ENCODE results near the gene CFAP73. TPM values are rescaled to one million over a fixed set of nuclear protein-coding genes. Genes with fewer than 3 reads are reported as not detected.
A peak's percentile ranks its signal among the peaks of the same experiment; 100 is the strongest.

CFAP73 gene
- total RNA-seq, 1 experiment from 2014 or later, result not detected

DNA sequence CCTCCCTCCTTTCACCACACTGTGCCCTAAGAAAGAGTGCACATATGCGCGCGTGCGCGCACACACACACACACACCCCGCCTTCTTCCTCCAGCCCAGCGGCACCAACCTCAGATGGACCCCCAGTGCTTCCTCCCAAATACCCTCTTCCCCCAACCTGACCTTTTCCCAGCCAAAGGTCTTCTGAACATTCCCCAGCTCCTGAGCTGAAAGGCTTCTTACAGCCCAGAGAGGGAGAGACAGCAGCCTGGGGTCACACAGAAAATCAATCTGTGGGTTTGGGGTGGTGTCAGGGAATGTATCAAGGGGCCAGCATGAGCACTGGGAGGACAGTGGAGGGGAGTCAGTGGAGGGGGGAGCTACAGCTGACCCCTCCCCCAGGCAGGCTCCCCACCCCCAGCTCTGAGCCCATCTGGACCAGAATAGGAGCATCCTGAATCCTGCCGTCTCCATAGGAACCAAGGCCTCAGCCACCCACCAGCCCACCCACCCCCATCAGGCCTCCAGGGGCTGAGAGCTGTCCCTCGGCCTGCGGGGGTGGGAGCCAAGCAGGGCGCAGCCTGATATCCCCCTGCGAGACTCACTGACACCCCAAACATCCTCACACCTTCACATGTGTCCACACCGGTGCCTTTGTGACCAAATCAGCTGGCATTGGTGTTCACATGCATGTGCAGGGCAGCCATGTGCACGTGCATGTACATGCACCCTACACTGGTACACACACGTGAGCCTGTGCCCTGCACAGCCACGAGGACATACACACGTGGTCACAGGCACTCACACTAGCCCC, 19.7 kb upstream of the CFAP73 start:
- ChIA-PET CTCF (interaction anchor here (0.6 to 1.0 kb wide), 2 partner anchors 11 to 23 kb away, joined by 3 to 4 read pairs; no protein-coding TSS in a partner anchor), POLR2A (interaction anchor here (0.6 kb wide), 1 partner anchor 873 kb away, joined by 3 read pairs; no protein-coding TSS in a partner anchor)
- intact Hi-C loops (cut with micrococcal nuclease), result no loop called here
- no peaks in the 10 kb centered on the region for H3K36me3 Mint-ChIP-seq (ENCODE audit: insufficient read depth, unreplicated experiment)
- no peak overlapping the region for H3K27ac Mint-ChIP-seq (ENCODE audit: low read depth, unreplicated experiment)
- no peak for TF ChIP-seq CTCF (IDR thresholded peaks at IDR 0.05; ENCODE audit: unreplicated experiment)
- DNase-seq (ENCODE audit: unreplicated experiment), result no peak
- H3K27me3 Mint-ChIP-seq (ENCODE audit: insufficient read depth, unreplicated experiment), result no peaks in the 10 kb centered on the region
- H3K4me3 Mint-ChIP-seq (ENCODE audit: unreplicated experiment), result no peak overlapping the region
- H3K4me1 Mint-ChIP-seq (ENCODE audit: insufficient read depth, unreplicated experiment), result peaks cover 7% of the 10 kb centered on the region
- BruUV-seq (replicated peaks), result no TSS peak
- no peaks in the 10 kb centered on the region for H3K9me3 Mint-ChIP-seq (ENCODE audit: unreplicated experiment)

DNA sequence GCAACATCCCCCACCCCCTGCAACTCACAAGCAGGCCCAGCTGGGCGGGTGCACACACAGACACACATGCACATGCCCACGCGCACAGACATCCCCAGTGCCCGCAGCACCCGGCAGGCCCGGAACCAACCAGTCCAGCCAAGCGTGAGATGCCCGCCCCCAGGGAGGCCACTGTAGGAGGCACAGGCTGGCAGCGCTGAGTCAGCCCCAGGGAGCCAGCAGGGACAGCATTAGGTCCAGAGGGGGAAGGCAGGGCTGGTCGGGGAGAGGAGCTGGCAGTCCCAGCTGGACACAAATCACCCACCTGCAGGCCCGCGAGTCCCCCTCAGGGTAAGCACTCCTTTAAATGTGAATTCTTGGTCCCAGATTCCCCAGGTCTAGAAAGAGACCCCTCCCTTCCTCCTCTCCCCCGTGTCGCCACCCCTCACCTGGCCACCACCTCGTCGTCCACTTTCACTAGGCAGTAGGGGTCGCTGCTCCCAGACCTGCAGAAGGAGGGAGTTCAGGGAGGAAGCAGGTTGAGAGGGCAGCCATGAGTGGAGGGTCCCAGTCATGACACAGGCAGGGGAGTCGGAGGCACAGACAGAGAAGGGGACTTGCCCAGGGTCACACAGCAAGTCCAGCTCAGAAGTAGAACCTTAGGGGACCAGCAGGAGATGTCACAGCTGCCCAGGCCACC, 18.9 kb upstream of the CFAP73 start:
- no TSS peak for BruUV-seq (replicated peaks)
- DNase-seq (ENCODE audit: unreplicated experiment), result peak; percentile 39
- H3K27ac Mint-ChIP-seq (ENCODE audit: low read depth, unreplicated experiment), result no peak overlapping the region
- CTCF ChIA-PET, result interaction anchor here (1.0 to 1.2 kb wide), 2 partner anchors 20 to 22 kb away, joined by 4 to 5 read pairs; no protein-coding TSS in a partner anchor
- POLR2A ChIA-PET, result no interaction called here
- no peaks in the 10 kb centered on the region for H3K36me3 Mint-ChIP-seq (ENCODE audit: insufficient read depth, unreplicated experiment)
- intact Hi-C loops (cut with micrococcal nuclease), result no loop called here
- no peaks in the 10 kb centered on the region for H3K9me3 Mint-ChIP-seq (ENCODE audit: unreplicated experiment)
- no peak for TF ChIP-seq CTCF (IDR thresholded peaks at IDR 0.05; ENCODE audit: unreplicated experiment)
- no peak overlapping the region for H3K4me3 Mint-ChIP-seq (ENCODE audit: unreplicated experiment)
- peaks cover 7% of the 10 kb centered on the region for H3K4me1 Mint-ChIP-seq (ENCODE audit: insufficient read depth, unreplicated experiment)
- H3K27me3 Mint-ChIP-seq (ENCODE audit: insufficient read depth, unreplicated experiment), result no peaks in the 10 kb centered on the region

GRCh38 chr12:113131556-113131955, 18.0 kb upstream of the CFAP73 start:
- DNase-seq (ENCODE audit: unreplicated experiment), result no peak
- H3K36me3 Mint-ChIP-seq (ENCODE audit: insufficient read depth, unreplicated experiment), result no peaks in the 10 kb centered on the region
- intact Hi-C loops (cut with micrococcal nuclease), result no loop called here
- ChIA-PET CTCF (interaction anchor here (1.2 kb wide), 1 partner anchor 21 kb away, joined by 5 read pairs; no protein-coding TSS in a partner anchor), POLR2A (no interaction called here)
- peaks cover 7% of the 10 kb centered on the region for H3K4me1 Mint-ChIP-seq (ENCODE audit: insufficient read depth, unreplicated experiment)
- H3K9me3 Mint-ChIP-seq (ENCODE audit: unreplicated experiment), result no peaks in the 10 kb centered on the region
- no peak overlapping the region for H3K4me3 Mint-ChIP-seq (ENCODE audit: unreplicated experiment)
- no TSS peak for BruUV-seq (replicated peaks)
- no peak overlapping the region for H3K27ac Mint-ChIP-seq (ENCODE audit: low read depth, unreplicated experiment)
- TF ChIP-seq CTCF (IDR thresholded peaks at IDR 0.05; ENCODE audit: unreplicated experiment), result no peak
- no peaks in the 10 kb centered on the region for H3K27me3 Mint-ChIP-seq (ENCODE audit: insufficient read depth, unreplicated experiment)

GRCh38 chr12:113133036-113133435, 16.5 kb upstream of the CFAP73 start:
- no peak for TF ChIP-seq CTCF (IDR thresholded peaks at IDR 0.05; ENCODE audit: unreplicated experiment)
- no TSS peak for BruUV-seq (replicated peaks)
- ChIA-PET POLR2A (no interaction called here), CTCF (interaction anchor here (0.6 to 0.7 kb wide), 2 partner anchors 13 to 661 kb away, joined by 3 to 4 read pairs; no protein-coding TSS in a partner anchor)
- no peaks in the 10 kb centered on the region for H3K9me3 Mint-ChIP-seq (ENCODE audit: unreplicated experiment)
- no peaks in the 10 kb centered on the region for H3K36me3 Mint-ChIP-seq (ENCODE audit: insufficient read depth, unreplicated experiment)
- no peak overlapping the region for H3K27ac Mint-ChIP-seq (ENCODE audit: low read depth, unreplicated experiment)
- intact Hi-C loops (cut with micrococcal nuclease), result no loop called here
- no peak overlapping the region for H3K4me3 Mint-ChIP-seq (ENCODE audit: unreplicated experiment)
- no peak for DNase-seq (ENCODE audit: unreplicated experiment)
- no peaks in the 10 kb centered on the region for H3K27me3 Mint-ChIP-seq (ENCODE audit: insufficient read depth, unreplicated experiment)
- peaks cover 7% of the 10 kb centered on the region for H3K4me1 Mint-ChIP-seq (ENCODE audit: insufficient read depth, unreplicated experiment)
